Measurements from ENCODE around the gene SERP2. TPM values are rescaled to one million over a fixed set of nuclear protein-coding genes. Genes with fewer than 3 reads are reported as not detected.

SERP2 gene
- total RNA-seq, 1 donor: 5.8 TPM

- no peaks in the 10 kb centered on the region for H4K20me1 ChIP-seq (ENCODE audit: insufficient read depth, low read length)
- peaks cover 10% of the 10 kb centered on the region for H3K4me1 ChIP-seq (ENCODE audit: insufficient read depth, low read length)
- no peak overlapping the region for H2AFZ ChIP-seq (ENCODE audit: low read length)
- no peak overlapping the region for H3K4me3 ChIP-seq (ENCODE audit: insufficient read depth, low read length)
- TF ChIP-seq CTCF (IDR thresholded peaks at IDR 0.05; ENCODE audit: extremely low read depth, low read depth, low read length): no peak
- H3K27ac ChIP-seq (ENCODE audit: low read depth, low read length): no peak overlapping the region
- no peak for DNase-seq (ENCODE audit: insufficient read length, low spot score, missing footprints)
- H3K36me3 ChIP-seq (ENCODE audit: insufficient read depth, low read length): no peaks in the 10 kb centered on the region
- no peaks in the 10 kb centered on the region for H3K79me2 ChIP-seq (ENCODE audit: insufficient read depth, low read length)
- H3K9me3 ChIP-seq (ENCODE audit: low read depth, low read length): no peaks in the 10 kb centered on the region
- H3K27me3 ChIP-seq (ENCODE audit: insufficient read depth, low read length): no peaks in the 10 kb centered on the region
- no peak overlapping the region for H3K4me2 ChIP-seq (ENCODE audit: insufficient read depth, low read length)
Observed at GRCh38 chr13:44382635-44383145, 9.1 kb downstream of the SERP2 start.

- Histone ChIP-seq H2AFZ (ENCODE audit: low read length) (no peak overlapping the region), H3K9me3 (ENCODE audit: low read depth, low read length) (no peaks in the 10 kb centered on the region), H3K36me3 (ENCODE audit: insufficient read depth, low read length) (no peaks in the 10 kb centered on the region), H3K79me2 (ENCODE audit: insufficient read depth, low read length) (no peaks in the 10 kb centered on the region), H4K20me1 (ENCODE audit: insufficient read depth, low read length) (no peaks in the 10 kb centered on the region), H3K4me3 (ENCODE audit: insufficient read depth, low read length) (no peak overlapping the region), H3K4me2 (ENCODE audit: insufficient read depth, low read length) (no peak overlapping the region), H3K27ac (ENCODE audit: low read depth, low read length) (no peak overlapping the region), H3K4me1 (ENCODE audit: insufficient read depth, low read length) (peaks cover 10% of the 10 kb centered on the region), H3K27me3 (ENCODE audit: insufficient read depth, low read length) (no peaks in the 10 kb centered on the region)
- TF ChIP-seq CTCF (IDR thresholded peaks at IDR 0.05; ENCODE audit: extremely low read depth, low read depth, low read length): no peak
- no peak for DNase-seq (ENCODE audit: insufficient read length, low spot score, missing footprints)
Observed at GRCh38 chr13:44383945-44384344, 10.3 kb downstream of the SERP2 start.

GRCh38 chr13:44384778-44385177, 11.2 kb downstream of the SERP2 start:
- Histone ChIP-seq H2AFZ (ENCODE audit: low read length) (no peak overlapping the region), H3K36me3 (ENCODE audit: insufficient read depth, low read length) (no peaks in the 10 kb centered on the region), H3K27ac (ENCODE audit: low read depth, low read length) (no peak overlapping the region), H3K79me2 (ENCODE audit: insufficient read depth, low read length) (no peaks in the 10 kb centered on the region), H3K4me3 (ENCODE audit: insufficient read depth, low read length) (no peak overlapping the region), H4K20me1 (ENCODE audit: insufficient read depth, low read length) (no peaks in the 10 kb centered on the region), H3K4me2 (ENCODE audit: insufficient read depth, low read length) (no peak overlapping the region), H3K4me1 (ENCODE audit: insufficient read depth, low read length) (peaks cover 10% of the 10 kb centered on the region), H3K27me3 (ENCODE audit: insufficient read depth, low read length) (no peaks in the 10 kb centered on the region), H3K9me3 (ENCODE audit: low read depth, low read length) (no peaks in the 10 kb centered on the region)
- TF ChIP-seq CTCF (IDR thresholded peaks at IDR 0.05; ENCODE audit: extremely low read depth, low read depth, low read length): no peak
- DNase-seq (ENCODE audit: insufficient read length, low spot score, missing footprints): no peak

GRCh38 chr13:44385401-44385800, 11.8 kb downstream of the SERP2 start:
- Histone ChIP-seq H3K4me3 (ENCODE audit: insufficient read depth, low read length) (no peak overlapping the region), H3K36me3 (ENCODE audit: insufficient read depth, low read length) (no peaks in the 10 kb centered on the region), H3K9me3 (ENCODE audit: low read depth, low read length) (no peaks in the 10 kb centered on the region), H3K4me1 (ENCODE audit: insufficient read depth, low read length) (peaks cover 6% of the 10 kb centered on the region), H3K27ac (ENCODE audit: low read depth, low read length) (no peak overlapping the region), H4K20me1 (ENCODE audit: insufficient read depth, low read length) (no peaks in the 10 kb centered on the region), H2AFZ (ENCODE audit: low read length) (no peak overlapping the region), H3K27me3 (ENCODE audit: insufficient read depth, low read length) (no peaks in the 10 kb centered on the region), H3K4me2 (ENCODE audit: insufficient read depth, low read length) (no peak overlapping the region), H3K79me2 (ENCODE audit: insufficient read depth, low read length) (no peaks in the 10 kb centered on the region)
- DNase-seq (ENCODE audit: insufficient read length, low spot score, missing footprints): no peak
- no peak for TF ChIP-seq CTCF (IDR thresholded peaks at IDR 0.05; ENCODE audit: extremely low read depth, low read depth, low read length)
